Colonic mucosa (tissue), 4 donors: ENCODE measurements around the gene NT5C2. TPM values are rescaled to one million over a fixed set of nuclear protein-coding genes. Genes with fewer than 3 reads are reported as not detected.

Experiments
- DNase-seq: peaks from one replicate; pipeline ENCODE4 v3.0.0-alpha.2; 2020
- H3K27ac ChIP-seq: fragments of 200-600 bp; one replicate; pipeline ENCODE4 v1.8.0; 2021
- H3K27me3 ChIP-seq: fragments of 200-600 bp; one replicate; pipeline ENCODE4 v1.8.0; 2021
- H3K36me3 ChIP-seq: fragments of 200-600 bp; one replicate; pipeline ENCODE4 v1.8.0; 2021
- H3K4me1 ChIP-seq: fragments of 200-600 bp; one replicate; pipeline ENCODE4 v1.8.0; 2021; ENCODE audit warnings: mild to moderate bottlenecking
- H3K4me3 ChIP-seq: fragments of 200-600 bp; one replicate; pipeline ENCODE4 v1.8.0; 2021
- H3K9ac ChIP-seq, 2 donors: one replicate each; pipeline ENCODE4 v1.7.0; 2013; ENCODE audit warnings: control low read depth in 2 of 2, low read depth in 2 of 2, low read length in 2 of 2
- H3K9me3 ChIP-seq: fragments of 200-600 bp; one replicate; pipeline ENCODE4 v1.8.0; 2021
- CTCF ChIP-seq: fragments of 200-600 bp; IDR thresholded peaks from one replicate; pipeline ENCODE4 v1.8.0; 2022; ENCODE audit warnings: antibody characterized with exemption, mild to moderate bottlenecking
- intact Hi-C: fragments of 100-400 bp; cut with DNase I; formaldehyde crosslinking; loops from one replicate; pipeline ENCODE4 v1.14.1; 2022
- total RNA-seq, 2 donors: library from RNA; stranded (reverse); fragmentation: NEBNext Ultra II Directional in 1 of 2; extraction: Animal tissue kit (Norgen Biotek cat#: 25700) in 1 of 2; gene quantifications; one replicate each; pipeline ENCODE4 v1.2.1, GENCODE V29; 2021
- donor health status: healthy.
- donor health status: DM: no; HTN: no; CAD: no.
- donor health status: DM: no; HTN: no; CAD: no.

NT5C2 gene
- total RNA-seq, 2 donors from 2014 or later: 59.6 to 89.5 TPM

GRCh38 chr10:103064956-103065355 lies 128.1 kb downstream of the NT5C2 start:
- Histone ChIP-seq H3K4me3 (no peak overlapping the region), H3K36me3 (no peaks in the 10 kb centered on the region), H3K9ac (no peak overlapping the region), H3K27ac (no peak overlapping the region), H3K27me3 (no peaks in the 10 kb centered on the region), H3K9me3 (no peaks in the 10 kb centered on the region), H3K4me1 (no peaks in the 10 kb centered on the region)
- no peak for TF ChIP-seq CTCF
- intact Hi-C loops: loop anchor here (5.0 kb wide), 1 partner anchor 228 kb away; the partner anchor contains the start of gene CYP17A1
- no peak for DNase-seq

GRCh38 chr10:103062854-103063590 lies 130.1 kb downstream of the NT5C2 start:
- no peak for TF ChIP-seq CTCF
- H3K4me3 ChIP-seq: no peak overlapping the region
- no peak for DNase-seq
- no peaks in the 10 kb centered on the region for H3K36me3 ChIP-seq
- intact Hi-C loops: no loop called here
- no peak overlapping the region for H3K9ac ChIP-seq
- no peaks in the 10 kb centered on the region for H3K27me3 ChIP-seq
- no peaks in the 10 kb centered on the region for H3K4me1 ChIP-seq
- no peak overlapping the region for H3K27ac ChIP-seq
- H3K9me3 ChIP-seq: no peaks in the 10 kb centered on the region

- Histone ChIP-seq H3K9me3 (no peaks in the 10 kb centered on the region), H3K27me3 (no peaks in the 10 kb centered on the region), H3K9ac (no peak overlapping the region), H3K4me1 (no peaks in the 10 kb centered on the region), H3K4me3 (no peak overlapping the region), H3K36me3 (no peaks in the 10 kb centered on the region), H3K27ac (no peak overlapping the region)
- TF ChIP-seq CTCF: no peak
- intact Hi-C loops: no loop called here
- no peak for DNase-seq
These were observed 132.5 kb downstream of the NT5C2 start for GRCh38 chr10:103060575-103060974.

GRCh38 chr10:103058034-103058433 lies 135.0 kb downstream of the NT5C2 start:
- Histone ChIP-seq H3K27ac (no peak overlapping the region), H3K4me1 (no peaks in the 10 kb centered on the region), H3K27me3 (no peaks in the 10 kb centered on the region), H3K4me3 (no peak overlapping the region), H3K36me3 (no peaks in the 10 kb centered on the region), H3K9ac (no peak overlapping the region), H3K9me3 (no peaks in the 10 kb centered on the region)
- intact Hi-C loops: no loop called here
- no peak for DNase-seq
- no peak for TF ChIP-seq CTCF

GRCh38 chr10:103055105-103055504 lies 138.0 kb downstream of the NT5C2 start:
- intact Hi-C loops: no loop called here
- no peak for DNase-seq
- no peak overlapping the region for H3K27ac ChIP-seq
- no peak for TF ChIP-seq CTCF
- H3K27me3 ChIP-seq: no peaks in the 10 kb centered on the region
- no peak overlapping the region for H3K4me3 ChIP-seq
- no peaks in the 10 kb centered on the region for H3K36me3 ChIP-seq
- H3K4me1 ChIP-seq: no peaks in the 10 kb centered on the region
- H3K9ac ChIP-seq: no peak overlapping the region
- no peaks in the 10 kb centered on the region for H3K9me3 ChIP-seq
